K562 (cell line): ENCODE measurements around the gene SLC25A42. TPM values are rescaled to one million over a fixed set of nuclear protein-coding genes. Genes with fewer than 3 reads are reported as not detected.
A peak's percentile ranks its signal among the peaks of the same experiment; 100 is the strongest.

ENCODE experiments used
- ATF3 ChIP-seq, 2 experiments: fragments of 450-650 bp in 1 of 2; sonication (generic) in 1 of 2; formaldehyde crosslinking in 1 of 2; IDR thresholded peaks in 1 of 2; conservative IDR thresholded peaks in 1 of 2; 2 replicates each; pipeline versions ENCODE4 v1.6.1 to v1.8.1; 2016 to 2023; ENCODE audit warnings: mild to moderate bottlenecking in 2 of 2, moderate library complexity in 2 of 2, inconsistent platforms in 1 of 2, missing genetic modification reagents in 1 of 2
- ATF4 ChIP-seq: fragments of 450-650 bp; formaldehyde crosslinking; IDR thresholded peaks from 2 replicates; pipeline ENCODE4 v1.4.0; 2022; ENCODE audit warnings: mild to moderate bottlenecking, moderate library complexity
- EP400 ChIP-seq: fragments of 450-650 bp; IDR thresholded peaks from 2 replicates; pipeline ENCODE4 v1.6.1; 2017; ENCODE audit warnings: antibody characterized with exemption, mild to moderate bottlenecking, moderate library complexity
- HDAC1 ChIP-seq, 2 experiments: fragments of 450-650 bp; IDR thresholded peaks; 2 replicates each; pipeline ENCODE4 v1.6.1; 2016 to 2017; ENCODE audit warnings: inconsistent platforms in 1 of 2, mild to moderate bottlenecking in 1 of 2, moderate library complexity in 1 of 2
- KDM5B ChIP-seq: fragments of 200-600 bp; sonication (generic); IDR thresholded peaks from 2 replicates; pipeline ENCODE4 v1.6.1; 2012; ENCODE audit warnings: low read depth, mild to moderate bottlenecking, moderate library complexity, low read length, control low read depth, inconsistent platforms; ENCODE audit not compliant: insufficient replicate concordance
- MYC ChIP-seq, 2 experiments: fragments of 250-450 bp in 1 of 2; sonication (Bioruptor Pico) in 1 of 2; IDR thresholded peaks; 2 replicates each; pipeline versions ENCODE4 v1.5.1 to v1.6.1; 2012 to 2021; ENCODE audit warnings: low read depth in 2 of 2, borderline replicate concordance in 1 of 2, improper control_type of control experiment in 1 of 2, low read length in 1 of 2, mild to moderate bottlenecking in 1 of 2, moderate library complexity in 1 of 2
- NFIC ChIP-seq: fragments of 450-650 bp; IDR thresholded peaks from 2 replicates; pipeline ENCODE4 v1.6.1; 2017; ENCODE audit warnings: mild to moderate bottlenecking, inconsistent platforms
- NR0B1 ChIP-seq: fragments of 450-650 bp; IDR thresholded peaks from one replicate; pipeline ENCODE4 v1.6.1; 2018; ENCODE audit warnings: mild to moderate bottlenecking, moderate library complexity; ENCODE audit not compliant: partially characterized antibody
- PCBP1 ChIP-seq: fragments of 200-400 bp; formaldehyde crosslinking; IDR thresholded peaks from 2 replicates; pipeline ENCODE4 v1.6.1; 2018; ENCODE audit warnings: mild to moderate bottlenecking, low read depth, low read length; ENCODE audit not compliant: poor library complexity, severe bottlenecking
- POLR3A ChIP-seq: IDR thresholded peaks from 2 replicates; pipeline ENCODE4 v1.6.1; 2011; ENCODE audit warnings: borderline replicate concordance, mild to moderate bottlenecking, moderate library complexity; ENCODE audit not compliant: insufficient read length, insufficient read depth; ENCODE audit errors: extremely low read depth
- RAD21 ChIP-seq, 2 experiments: fragments of 250-450 bp in 1 of 2; fragments of 450-650 bp in 1 of 2; sonication (Bioruptor Pico) in 1 of 2; formaldehyde crosslinking in 1 of 2; IDR thresholded peaks in 1 of 2; conservative IDR thresholded peaks in 1 of 2; 2 replicates each; pipeline versions ENCODE4 v1.4.0 to v1.8.0; 2020 to 2022; ENCODE audit warnings: mild to moderate bottlenecking in 2 of 2, moderate library complexity in 1 of 2
- RBFOX2 ChIP-seq: fragments of 200-400 bp; formaldehyde crosslinking; IDR thresholded peaks from 2 replicates; pipeline ENCODE4 v1.6.1; 2017; ENCODE audit warnings: low read depth, mild to moderate bottlenecking, low read length, moderate library complexity
- RBM22 ChIP-seq: fragments of 200-400 bp; formaldehyde crosslinking; IDR thresholded peaks from 2 replicates; pipeline ENCODE4 v1.6.1; 2018; ENCODE audit warnings: low read length, low read depth; ENCODE audit not compliant: poor library complexity, severe bottlenecking
- RUNX1 ChIP-seq: sonication (generic); IDR thresholded peaks from 2 replicates; pipeline ENCODE4 v1.6.1; 2016; ENCODE audit warnings: antibody characterized with exemption, low read depth
- TFAP4 ChIP-seq: sonication (generic); formaldehyde crosslinking; IDR thresholded peaks from 2 replicates; pipeline ENCODE4 v1.8.0; 2022; ENCODE audit warnings: missing genetic modification reagents, mild to moderate bottlenecking, moderate library complexity, borderline replicate concordance
- TRIM28 ChIP-seq: fragments of 450-650 bp; IDR thresholded peaks from 2 replicates; pipeline ENCODE4 v1.6.1; 2017
- ZNF263 ChIP-seq: sonication (generic); formaldehyde crosslinking; IDR thresholded peaks from 2 replicates; pipeline ENCODE4 v1.8.0; 2022; ENCODE audit warnings: mild to moderate bottlenecking, missing genetic modification reagents, borderline replicate concordance
- ZNF395 ChIP-seq: fragments of 200-800 bp; sonication (Bioruptor generic); IDR thresholded peaks from 2 replicates; pipeline ENCODE4 v1.6.1; 2017; ENCODE audit warnings: missing genetic modification characterization, missing compliant biosample characterization
- ZNF644 ChIP-seq: fragments of 200-800 bp; sonication (Bioruptor generic); IDR thresholded peaks from 2 replicates; pipeline ENCODE4 v1.6.1; 2016; ENCODE audit warnings: low read depth, missing genetic modification characterization, missing compliant biosample characterization
- ZSCAN32 ChIP-seq: fragments of 450-650 bp; formaldehyde crosslinking; IDR thresholded peaks from 2 replicates; pipeline ENCODE4 v1.4.0; 2020; ENCODE audit warnings: mild to moderate bottlenecking, moderate library complexity
- polyA plus RNA-seq, 8 experiments: library from polyadenylated mRNA; depleted of rRNA in 4 of 8; stranded (reverse) in 5 of 8; unstranded in 3 of 8; fragments of >200 nt; fragmentation: Nextera tagmentation in 2 of 8; fragmentation: Illumina TruSeq in 1 of 8; extraction: Ambion mirVana in 2 of 8; extraction: Trizol in 1 of 8; gene quantifications; 2 replicates each; pipeline versions ENCODE4 v1.2.1 to v1.2.3, GENCODE V29; 2011 to 2014; ENCODE audit warnings: inconsistent platforms in 1 of 8, missing spikeins in 1 of 8
- total RNA-seq, 7 experiments: library from RNA; depleted of rRNA in 6 of 7; stranded (reverse); fragments of >200 nt in 6 of 7; fragmentation: Illumina TruSeq in 2 of 7; extraction: Trizol in 2 of 7; gene quantifications; 2 replicates each; pipeline versions ENCODE4 v1.2.1 to v1.2.3, GENCODE V29; 2011 to 2021; ENCODE audit warnings: low replicate concordance in 1 of 7

SLC25A42 gene
- total and polyA plus RNA-seq, 9 of the 15 experiments (the other 6 are each of a cell fraction or from before 2014, with no cell fraction given), result 0.59 to 32.2 (median 14.1) TPM

- TF ChIP-seq HDAC1 (IDR thresholded peaks at IDR 0.05) (peak in 1 of 2 experiments; percentile 91; a peak in 2 of 4 replicates), ZNF644 (tag) (no peak), NFIC (0 out of 2 replicates have a peak, but pooled peaks have one; percentile 29), RAD21 (CRISPR knock-in tag; conservative IDR thresholded peaks at IDR 0.05 in 1 of 2, IDR thresholded peaks at IDR 0.05 in 1 of 2) (no peak), RBFOX2 (peak; percentile 76), NR0B1 (no peak), TFAP4 (CRISPR knock-in tag) (peak; percentile 72; the same call in 1 of the 2 replicates), TRIM28 (peak; percentile 66; the same call in 1 of the 2 replicates), ZSCAN32 (CRISPR knock-in tag) (no peak), ZNF263 (peak; percentile 6; the same call in 1 of the 2 replicates), ATF4 (no peak; the same call in 1 of the 2 replicates), RUNX1 (no peak), KDM5B (peak; percentile 60), ZNF395 (CRISPR knock-in tag) (peak; percentile 63; the same call in 1 of the 2 replicates), POLR3A (no peak), PCBP1 (no peak), MYC (IDR thresholded peaks at IDR 0.05; ENCODE audit: low read depth, low read length) (peak; percentile 90), MYC (CRISPR knock-in tag; IDR thresholded peaks at IDR 0.05; ENCODE audit: borderline replicate concordance, low read depth) (no peak), RBM22 (no peak), ATF3 (IDR thresholded peaks at IDR 0.05) (0 out of 2 replicates have a peak, but pooled peaks have one; percentile 11), ATF3 (CRISPR knock-in tag; conservative IDR thresholded peaks at IDR 0.05) (no peak), EP400 (peak; percentile 94)
These were observed 41.7 kb downstream of the SLC25A42 start (continued) for GRCh38 chr19:19105365-19106055.
